ENCODE data around the gene MYO1A. TPM values are rescaled to one million over a fixed set of nuclear protein-coding genes. Genes with fewer than 3 reads are reported as not detected.

The MYO1A gene
- total and polyA plus RNA-seq, 2 of the 13 experiments (the other 11 are each of a cell fraction or from before 2014, with no cell fraction given), result 5.3 to 6.0 TPM

GRCh38 chr12:57001448-57001906, 48.5 kb downstream of the MYO1A start (continued):
- TF ChIP-seq ZNF737 (CRISPR knock-in tag; IDR thresholded peaks at IDR 0.05; ENCODE audit: borderline replicate concordance) (no peak), MAFK (conservative IDR thresholded peaks at IDR 0.05 in 1 of 2, IDR thresholded peaks at IDR 0.05 in 1 of 2; ENCODE audit: low read length in 2 of 2) (no peak), SNAPC5 (CRISPR knock-in tag; IDR thresholded peaks at IDR 0.05; ENCODE audit: borderline replicate concordance) (no peak), ZNF138 (CRISPR knock-in tag; IDR thresholded peaks at IDR 0.05; ENCODE audit: low read depth) (no peak), ZNF572 (CRISPR knock-in tag; IDR thresholded peaks at IDR 0.05) (no peak), ZNF280B (CRISPR knock-in tag; IDR thresholded peaks at IDR 0.05; ENCODE audit: borderline replicate concordance) (0 out of 2 replicates have a peak, but pooled peaks have one; percentile 32), ZBTB40 (IDR thresholded peaks at IDR 0.05) (no peak), ZBTB40 (CRISPR knock-in tag; IDR thresholded peaks at IDR 0.05) (no peak), NBN (conservative IDR thresholded peaks at IDR 0.05) (no peak), GPBP1L1 (CRISPR knock-in tag; IDR thresholded peaks at IDR 0.05) (no peak), ZFP36L1 (CRISPR knock-in tag; IDR thresholded peaks at IDR 0.05) (no peak), ZNF275 (CRISPR knock-in tag; IDR thresholded peaks at IDR 0.05; ENCODE audit: borderline replicate concordance) (no peak), SRSF9 (IDR thresholded peaks at IDR 0.05; ENCODE audit: borderline replicate concordance, insufficient read depth, low read depth, low read length, poor library complexity, severe bottlenecking) (no peak), ZBTB14 (CRISPR knock-in tag; IDR thresholded peaks at IDR 0.05) (no peak)

Data from HepG2 (cell line).